Psoas muscle (tissue), 8 donors: ENCODE measurements around the gene CEP104. TPM values are rescaled to one million over a fixed set of nuclear protein-coding genes. Genes with fewer than 3 reads are reported as not detected.
"Not testable (repeated sequence)": the region's sequence is repeated elsewhere in the genome, so short reads cannot be mapped to it uniquely, and the experiment has no call there.

Source experiments
- ATAC-seq, 4 donors: fragments of 200-7000 bp; cut with Tn5 transposase; one replicate each; pipeline ENCODE4 v1.9.1; 2020; ENCODE audit warnings: moderate library complexity in 3 of 4, mild to moderate bottlenecking in 2 of 4
- DNase-seq, 2 donors: peaks; one replicate each; pipeline ENCODE4 v3.0.0-alpha.2; 2020
- H3K27ac ChIP-seq: fragments of 200-600 bp; one replicate; pipeline ENCODE4 v1.8.0; 2022
- H3K27me3 ChIP-seq, 3 donors: fragments of 200-600 bp in 1 of 3; one replicate each; pipeline versions ENCODE4 v1.6.1 to v1.8.0; 2013 to 2022; ENCODE audit warnings: low read length in 2 of 3, mild to moderate bottlenecking in 2 of 3, moderate library complexity in 1 of 3; ENCODE audit not compliant: insufficient read depth in 3 of 3
- H3K36me3 ChIP-seq, 2 donors: fragments of 200-600 bp in 1 of 2; one replicate each; pipeline versions ENCODE4 v1.6.1 to v1.8.0; 2013 to 2022; ENCODE audit warnings: low read depth in 1 of 2, mild to moderate bottlenecking in 1 of 2, moderate library complexity in 1 of 2; ENCODE audit not compliant: insufficient read depth in 1 of 2
- H3K4me1 ChIP-seq: fragments of 200-600 bp; one replicate; pipeline ENCODE4 v1.8.0; 2022
- H3K4me3 ChIP-seq: fragments of 200-600 bp; one replicate; pipeline ENCODE4 v1.8.0; 2022; ENCODE audit warnings: mild to moderate bottlenecking
- H3K9me3 ChIP-seq: fragments of 200-600 bp; one replicate; pipeline ENCODE4 v1.8.0; 2022
- WGBS, 3 donors: extraction: QIAGEN DNeasy Blood & Tissue Kit; methylation state at CpG; one replicate each; pipeline versions ENCODE4 v1.1.6 to v1.1.7; 2013; 5-methylcytosine and 5-hydroxymethylcytosine counted together
- intact Hi-C, 2 donors: fragments of 100-400 bp; cut with DNase I; formaldehyde crosslinking; loops; one replicate each; pipeline versions ENCODE4 v1.11.0 to v1.14.2; 2022
- polyA plus RNA-seq, 3 donors: library from polyadenylated mRNA; stranded (reverse); fragments of 200-250 nt; gene quantifications; one replicate each; pipeline ENCODE4 v1.2.3, GENCODE V29; 2013
- total RNA-seq, 4 donors: library from RNA; stranded (reverse); fragmentation: NEBNext Ultra II Directional in 2 of 4; extraction: Animal tissue kit (Norgen Biotek cat#: 25700) in 2 of 4; gene quantifications; one replicate each; pipeline versions ENCODE4 v1.2.1 to v1.2.4, GENCODE V29; 2021 to 2023
- TF ChIP-seq, protein P1 (sequence below): fragments of 200-600 bp; IDR thresholded peaks from one replicate; pipeline ENCODE4 v1.8.0; 2022; ENCODE audit warnings: antibody characterized with exemption
- donor health status: healthy with polysubstance abuse.
- donor health status: DM: no; HTN: no; CAD: no; lungs with moderate emphysema.
- donor health status: Bipolar disorder and iron deficiency.
- donor health status: healthy.
- donor health status: DM: yes; HTN: yes; CAD: no.
- donor health status: DM: no; HTN: no; CAD: no.
- donor health status: DM: no; HTN: no; CAD: no.
- donor health status: DM: yes; HTN: yes; CAD: no.

Gene CEP104
- total and polyA plus RNA-seq, 7 donors = 9.0 to 37.7 (median 31.3) TPM

DNA sequence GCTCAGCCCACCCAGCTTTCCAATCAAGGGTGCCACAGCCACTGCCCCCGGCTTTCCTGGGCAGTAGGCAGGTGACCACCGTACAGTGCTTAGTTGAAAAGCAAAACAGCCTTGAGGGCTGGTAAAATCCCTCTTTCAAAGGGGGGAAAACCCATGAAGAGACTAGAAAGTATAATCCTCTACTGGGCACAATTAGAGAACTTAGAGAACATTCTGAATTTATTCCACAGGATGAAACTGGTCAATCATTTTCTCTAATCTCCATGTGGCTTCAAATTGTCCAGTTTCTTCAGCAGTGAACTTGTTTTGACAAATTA lies 45.5 kb downstream of the CEP104 start:
- Histone ChIP-seq H3K27me3 (no peaks in the 10 kb centered on the region), H3K4me3 (no peak overlapping the region), H3K9me3 (no peaks in the 10 kb centered on the region), H3K4me1 (no peaks in the 10 kb centered on the region), H3K36me3 (peaks cover 0 to 30% of the 10 kb centered on the region in 2 donors), H3K27ac (no peak overlapping the region)
- intact Hi-C loops = no loop called here
- no peak for DNase-seq
- no peak for ATAC-seq
- TF ChIP-seq, protein P1, sequence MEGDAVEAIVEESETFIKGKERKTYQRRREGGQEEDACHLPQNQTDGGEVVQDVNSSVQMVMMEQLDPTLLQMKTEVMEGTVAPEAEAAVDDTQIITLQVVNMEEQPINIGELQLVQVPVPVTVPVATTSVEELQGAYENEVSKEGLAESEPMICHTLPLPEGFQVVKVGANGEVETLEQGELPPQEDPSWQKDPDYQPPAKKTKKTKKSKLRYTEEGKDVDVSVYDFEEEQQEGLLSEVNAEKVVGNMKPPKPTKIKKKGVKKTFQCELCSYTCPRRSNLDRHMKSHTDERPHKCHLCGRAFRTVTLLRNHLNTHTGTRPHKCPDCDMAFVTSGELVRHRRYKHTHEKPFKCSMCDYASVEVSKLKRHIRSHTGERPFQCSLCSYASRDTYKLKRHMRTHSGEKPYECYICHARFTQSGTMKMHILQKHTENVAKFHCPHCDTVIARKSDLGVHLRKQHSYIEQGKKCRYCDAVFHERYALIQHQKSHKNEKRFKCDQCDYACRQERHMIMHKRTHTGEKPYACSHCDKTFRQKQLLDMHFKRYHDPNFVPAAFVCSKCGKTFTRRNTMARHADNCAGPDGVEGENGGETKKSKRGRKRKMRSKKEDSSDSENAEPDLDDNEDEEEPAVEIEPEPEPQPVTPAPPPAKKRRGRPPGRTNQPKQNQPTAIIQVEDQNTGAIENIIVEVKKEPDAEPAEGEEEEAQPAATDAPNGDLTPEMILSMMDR = no peak
- 60 to 68% (median 65%) methylated on average over 2 of the region's 2 CpGs for WGBS, 3 donors

DNA sequence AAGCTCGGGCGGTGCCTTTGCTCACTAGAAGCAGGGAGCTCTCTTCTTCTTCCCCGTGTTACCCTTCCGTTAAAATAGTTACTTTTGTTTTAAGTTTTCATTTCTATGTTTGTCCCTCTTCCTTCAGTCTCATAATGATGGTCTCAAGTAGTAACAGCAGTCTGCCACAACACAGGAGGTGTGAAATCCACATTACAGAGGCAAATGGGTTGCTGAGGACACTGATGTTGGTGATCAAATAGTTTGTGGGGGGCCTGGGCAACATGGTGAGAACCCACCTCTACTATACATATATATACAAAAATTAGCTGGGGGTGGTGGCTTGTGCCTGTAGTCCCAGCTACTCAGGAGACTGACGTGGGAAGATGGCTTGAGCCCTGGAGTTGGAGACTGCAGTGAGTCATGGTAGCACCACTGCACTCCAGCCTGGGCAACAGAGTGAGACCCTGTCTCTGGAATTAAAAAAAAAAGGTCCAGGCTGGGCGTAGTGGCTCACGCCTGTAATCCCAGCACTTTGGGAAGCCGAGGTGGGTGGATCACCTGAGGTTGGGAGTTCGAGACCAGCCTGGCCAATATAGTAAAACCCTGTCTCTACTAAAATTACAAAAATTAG lies 46.8 kb downstream of the CEP104 start:
- H3K36me3 ChIP-seq = peaks cover 0 to 17% of the 10 kb centered on the region in 2 donors
- H3K4me1 ChIP-seq, H3K4me3 ChIP-seq, intact Hi-C loops, DNase-seq, H3K27ac ChIP-seq, H3K9me3 ChIP-seq, H3K27me3 ChIP-seq, ATAC-seq: not testable (repeated sequence)
- WGBS, 3 donors = 75 to 79% (median 78%) methylated on average over 9 of the region's 9 CpGs

DNA sequence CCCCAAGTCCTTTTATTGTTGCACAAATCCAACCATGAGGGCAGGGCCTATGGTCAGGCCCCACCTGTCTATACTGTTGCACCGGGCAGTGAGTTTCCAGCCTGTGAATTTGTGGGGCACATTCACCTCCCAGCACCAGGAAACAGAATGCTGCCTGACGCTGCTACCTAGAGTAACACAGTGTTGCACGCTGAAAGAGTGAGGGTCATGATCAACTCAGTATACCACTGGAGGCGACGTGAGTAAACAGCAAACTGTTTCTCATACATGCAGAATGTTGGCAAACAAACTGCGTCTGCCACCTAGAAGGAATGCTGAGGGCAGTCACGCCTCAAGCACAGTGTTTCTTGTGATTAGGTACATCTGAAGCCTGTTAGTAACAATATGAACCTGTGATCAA lies 47.3 kb downstream of the CEP104 start:
- Histone ChIP-seq H3K4me1 (no peaks in the 10 kb centered on the region), H3K9me3 (no peaks in the 10 kb centered on the region), H3K4me3 (no peak overlapping the region), H3K27ac (no peak overlapping the region), H3K36me3 (peaks cover 0 to 11% of the 10 kb centered on the region in 2 donors), H3K27me3 (no peaks in the 10 kb centered on the region)
- ATAC-seq (no peak), DNase-seq (no peak)
- TF ChIP-seq, protein P1 = no peak
- WGBS, 3 donors = 58 to 73% (median 70%) methylated on average over 7 of the region's 7 CpGs
- intact Hi-C loops = no loop called here

DNA sequence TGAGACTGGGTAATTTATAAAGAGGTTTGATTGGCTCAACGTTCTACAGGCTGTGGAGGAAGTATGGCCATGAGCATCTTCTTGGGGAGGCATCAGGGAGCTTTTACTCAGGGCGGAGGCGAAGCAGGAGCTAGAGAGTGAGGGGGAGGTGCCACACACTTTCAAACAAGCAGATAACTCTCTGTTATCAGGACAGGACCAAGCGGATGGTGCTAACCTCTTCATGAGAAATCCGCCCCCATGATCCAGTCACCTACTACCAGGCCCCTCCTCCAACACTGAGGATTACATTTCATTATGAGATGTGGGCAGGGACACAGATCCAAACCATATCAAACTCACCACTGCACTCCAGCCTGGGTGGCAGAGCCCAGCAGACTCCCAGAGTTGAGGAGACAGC lies 49.2 kb downstream of the CEP104 start:
- Histone ChIP-seq H3K36me3 (no peaks in the 10 kb centered on the region), H3K4me3 (no peak overlapping the region), H3K27ac (no peak overlapping the region), H3K9me3 (no peaks in the 10 kb centered on the region), H3K27me3 (no peaks in the 10 kb centered on the region), H3K4me1 (no peaks in the 10 kb centered on the region)
- TF ChIP-seq, protein P1 = no peak
- intact Hi-C loops = no loop called here
- ATAC-seq (no peak), DNase-seq (no peak)
- 73 to 81% (median 79%) methylated on average over 5 of the region's 5 CpGs for WGBS, 3 donors

- Histone ChIP-seq H3K27ac (no peak overlapping the region), H3K27me3 (no peaks in the 10 kb centered on the region), H3K4me3 (no peak overlapping the region), H3K4me1 (no peaks in the 10 kb centered on the region), H3K36me3 (no peaks in the 10 kb centered on the region), H3K9me3 (no peaks in the 10 kb centered on the region)
- intact Hi-C loops = no loop called here
- no peak for DNase-seq
- ATAC-seq = no peak
- 54 to 62% (median 57%) methylated on average over 11 of the region's 11 CpGs for WGBS, 3 donors
- TF ChIP-seq, protein P1 = no peak
Observed at GRCh38 chr1:3805038-3805437, 52.0 kb downstream of the CEP104 start.

GRCh38 chr1:3804627-3804944 lies 52.4 kb downstream of the CEP104 start:
- ATAC-seq, intact Hi-C loops, H3K27me3 ChIP-seq, H3K9me3 ChIP-seq, DNase-seq, H3K36me3 ChIP-seq, H3K4me3 ChIP-seq, H3K27ac ChIP-seq, H3K4me1 ChIP-seq: not testable (repeated sequence)
- WGBS, 3 donors = 43 to 45% (median 43%) methylated on average over 7 of the region's 7 CpGs
